Epidermal melanocyte (primary cell): ENCODE data around the gene ZNF799.
"Not testable (repeated sequence)": the region's sequence is repeated elsewhere in the genome, so short reads cannot be mapped to it uniquely, and the experiment has no call there.

Experiments used
- DNase-seq: peaks from one replicate; pipeline ENCODE4 v3.0.0; 2011; ENCODE audit warnings: low spot score; ENCODE audit not compliant: insufficient read length

ZNF799 gene

DNA sequence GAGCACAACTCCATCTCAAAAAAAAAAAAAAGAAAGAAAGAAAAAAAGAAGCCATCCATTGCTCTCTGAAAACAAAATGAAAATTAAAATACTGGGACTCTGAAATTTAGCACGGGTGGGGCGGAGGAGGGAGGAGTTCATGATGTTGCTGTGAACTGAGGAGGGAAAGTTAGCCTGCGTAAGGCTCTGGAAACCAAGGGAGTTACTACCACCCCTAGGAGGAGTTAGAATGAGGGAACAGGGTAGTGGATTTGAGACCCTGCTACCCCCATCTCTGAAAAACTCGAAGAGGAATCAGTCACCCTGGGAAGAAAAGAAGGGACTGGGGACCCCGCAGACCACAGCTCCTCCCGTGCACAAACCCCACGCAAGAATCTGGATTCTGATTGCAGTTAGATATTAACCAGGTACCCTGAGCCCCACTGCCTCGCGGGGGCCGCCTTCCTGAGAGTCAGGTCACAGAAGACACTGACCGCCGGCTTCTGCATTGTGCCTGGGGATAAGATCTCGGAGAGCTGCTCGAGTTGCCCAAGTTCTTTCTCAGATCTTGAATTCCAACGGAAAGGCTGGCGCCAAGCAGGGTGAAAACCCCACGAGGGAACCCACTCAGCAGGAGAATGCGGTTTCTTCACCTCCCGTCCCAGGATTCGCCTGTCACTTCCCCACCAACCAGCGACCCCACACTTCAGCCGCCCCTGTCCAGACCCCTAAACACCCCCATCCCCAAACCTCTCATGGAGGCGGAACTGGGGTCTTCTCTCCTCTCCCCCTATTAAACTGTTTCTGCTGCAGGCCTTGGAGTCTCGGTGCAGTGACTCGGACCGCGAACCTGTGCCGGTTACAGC lies 36.5 kb downstream of the ZNF799 start:
- no peak for DNase-seq

DNA sequence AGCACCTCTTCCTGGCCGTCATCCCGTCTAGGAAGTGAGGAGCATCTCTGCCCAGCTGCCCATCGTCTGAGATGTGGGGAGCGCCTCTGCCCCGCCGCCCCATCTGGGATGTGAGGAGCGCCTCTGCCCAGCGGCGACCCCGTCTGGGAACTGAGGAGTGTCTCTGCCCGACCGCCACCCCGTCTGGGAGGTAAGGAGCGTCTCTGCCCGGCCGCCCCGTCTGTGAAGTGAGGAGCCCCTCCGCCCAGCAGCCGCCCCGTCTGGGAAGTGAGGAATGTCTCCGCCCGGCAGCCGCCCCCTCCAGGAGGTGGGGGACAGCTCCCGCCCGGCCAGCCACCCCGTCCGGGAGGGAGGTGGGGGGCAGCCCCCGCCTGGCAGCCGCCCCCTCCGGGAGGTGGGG lies 38.8 kb downstream of the ZNF799 start:
- not testable (repeated sequence) for DNase-seq

DNA sequence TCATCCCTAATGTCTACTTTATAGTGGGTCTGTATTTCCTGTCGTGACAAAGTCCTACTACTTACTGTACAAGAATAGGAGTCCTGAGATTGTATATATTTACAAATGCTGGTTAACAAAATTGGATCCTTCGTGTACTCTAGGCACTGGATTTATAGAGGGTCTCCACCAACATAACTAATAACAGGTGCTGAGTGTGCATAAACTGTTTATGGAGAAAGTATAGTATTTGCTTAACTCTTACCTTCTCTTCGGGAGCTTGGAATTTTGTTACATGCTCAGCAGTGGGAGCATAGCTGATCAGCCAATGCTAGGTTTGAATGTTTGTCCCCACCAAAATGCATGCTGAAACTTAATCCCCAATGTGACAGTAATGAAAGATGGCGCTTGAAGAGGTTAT lies 47.7 kb downstream of the ZNF799 start:
- DNase-seq: no peak

DNA sequence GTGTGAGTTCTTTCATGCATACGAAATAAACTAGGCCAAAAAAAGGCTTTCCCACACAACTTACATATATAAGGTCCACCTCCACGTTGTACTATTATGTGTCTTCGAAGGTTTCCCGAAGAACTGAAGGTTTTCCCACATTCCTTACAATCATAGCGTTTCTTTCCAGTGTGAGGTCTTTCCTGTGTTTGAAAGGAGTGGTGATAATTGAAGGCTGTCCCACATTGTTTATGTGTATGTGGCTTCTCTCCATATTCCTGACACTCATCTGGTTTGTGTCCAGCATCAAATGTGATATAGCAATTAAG lies 50.2 kb downstream of the ZNF799 start:
- no peak for DNase-seq

- DNase-seq: no peak
Measured at GRCh38 chr19:12350185-12350889, 50.7 kb downstream of the ZNF799 start.

DNA sequence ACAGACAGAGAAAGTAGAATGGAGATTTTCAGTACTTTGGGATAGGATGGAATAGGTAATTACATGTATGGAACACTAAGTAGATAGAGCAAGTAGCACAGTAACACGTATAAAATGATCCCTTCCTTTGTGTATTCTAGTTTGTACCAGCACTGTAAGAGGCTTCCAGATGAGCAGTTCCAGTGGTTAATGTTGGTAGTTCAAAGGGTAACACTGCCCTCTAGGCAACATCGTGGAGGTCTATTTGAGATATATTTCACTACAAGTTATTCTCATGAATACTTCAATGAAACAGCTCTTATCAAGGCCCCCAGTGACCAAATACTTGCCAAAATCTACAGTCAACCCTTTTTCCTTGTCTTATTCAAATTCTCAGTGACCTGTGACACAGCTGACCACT lies 54.2 kb downstream of the ZNF799 start:
- no peak for DNase-seq

DNA sequence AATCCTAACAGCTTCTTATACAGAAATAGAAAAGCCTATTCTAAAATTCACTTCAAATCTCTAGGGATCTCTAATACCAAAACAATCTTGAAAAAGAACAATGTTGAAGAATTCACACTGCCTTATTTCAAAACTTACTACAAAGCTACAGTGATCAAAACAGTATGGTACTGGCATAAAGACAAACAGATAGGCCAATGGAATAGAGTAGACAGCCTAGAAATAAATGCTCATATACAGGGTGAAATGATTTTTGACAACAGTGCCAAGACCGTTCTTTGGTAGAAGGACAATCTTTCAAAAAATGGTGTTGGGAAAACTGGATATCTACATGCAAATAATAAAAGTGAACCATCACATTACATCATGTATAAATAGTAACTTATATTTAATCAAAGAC lies 55.9 kb downstream of the ZNF799 start:
- DNase-seq: no peak
